KMS-11 (cell line): ENCODE measurements around the gene SND1.

Experiments used
- H2AFZ ChIP-seq: fragments of 200-600 bp; sonication (generic); 2 replicates; pipeline ENCODE4 v1.6.1; 2016; ENCODE audit warnings: antibody characterized with exemption, mixed run types, low read depth
- H3K27ac ChIP-seq: fragments of 200-600 bp; sonication (generic); 2 replicates; pipeline ENCODE4 v1.6.1; 2016; ENCODE audit warnings: mild to moderate bottlenecking, mixed run types
- H3K27me3 ChIP-seq: fragments of 200-600 bp; sonication (generic); 2 replicates; pipeline ENCODE4 v1.6.1; 2017; ENCODE audit warnings: mild to moderate bottlenecking, low read depth, mixed run types, moderate library complexity; ENCODE audit not compliant: insufficient read depth
- H3K36me3 ChIP-seq: fragments of 200-600 bp; sonication (generic); 2 replicates; pipeline ENCODE4 v1.6.1; 2017; ENCODE audit warnings: mild to moderate bottlenecking, mixed run types; ENCODE audit not compliant: insufficient read depth
- H3K4me1 ChIP-seq: fragments of 200-600 bp; sonication (generic); 2 replicates; pipeline ENCODE4 v1.6.1; 2016; ENCODE audit warnings: mild to moderate bottlenecking, low read depth, mixed run types; ENCODE audit not compliant: poor library complexity, severe bottlenecking
- H3K4me2 ChIP-seq: fragments of 200-600 bp; sonication (generic); 2 replicates; pipeline ENCODE4 v1.7.0; 2016; ENCODE audit warnings: mild to moderate bottlenecking, mixed run types
- H3K4me3 ChIP-seq: fragments of 200-600 bp; sonication (generic); IDR thresholded peaks from 2 replicates; pipeline ENCODE4 v1.6.1; 2017; ENCODE audit warnings: low read depth, low read length, mixed read lengths; ENCODE audit not compliant: insufficient read depth
- H3K79me2 ChIP-seq: fragments of 200-600 bp; sonication (generic); 2 replicates; pipeline ENCODE4 v1.6.1; 2016; ENCODE audit warnings: low read depth, mixed run types; ENCODE audit not compliant: insufficient read depth
- H3K9ac ChIP-seq: fragments of 200-600 bp; sonication (generic); 2 replicates; pipeline ENCODE4 v1.6.1; 2016; ENCODE audit warnings: mild to moderate bottlenecking, mixed run types
- H4K20me1 ChIP-seq: fragments of 200-600 bp; sonication (generic); 2 replicates; pipeline ENCODE4 v1.6.1; 2016; ENCODE audit warnings: mild to moderate bottlenecking, mixed run types; ENCODE audit not compliant: insufficient read depth
- CTCF ChIP-seq: fragments of 200-600 bp; sonication (generic); conservative IDR thresholded peaks from 2 replicates; pipeline ENCODE4 v1.6.1; 2017; ENCODE audit warnings: low read depth, mild to moderate bottlenecking, antibody characterized with exemption, low read length, moderate library complexity, mixed read lengths

The SND1 gene

GRCh38 chr7:127706766-127707165, 54.8 kb downstream of the SND1 start:
- Histone ChIP-seq H4K20me1 (0 out of 2 replicates have a peak, but pooled peaks cover under 1% of the 10 kb centered on the region), H3K4me2 (no peak overlapping the region), H3K4me1 (no peaks in the 10 kb centered on the region), H2AFZ (no peak overlapping the region), H3K27ac (no peak overlapping the region), H3K4me3 (no peak overlapping the region), H3K36me3 (peaks cover 15% of the 10 kb centered on the region; the same call in 1 of the 2 replicates), H3K9ac (no peak overlapping the region), H3K27me3 (no peaks in the 10 kb centered on the region), H3K79me2 (no peaks in the 10 kb centered on the region; the same call in 1 of the 2 replicates)
- TF ChIP-seq CTCF = no peak

DNA sequence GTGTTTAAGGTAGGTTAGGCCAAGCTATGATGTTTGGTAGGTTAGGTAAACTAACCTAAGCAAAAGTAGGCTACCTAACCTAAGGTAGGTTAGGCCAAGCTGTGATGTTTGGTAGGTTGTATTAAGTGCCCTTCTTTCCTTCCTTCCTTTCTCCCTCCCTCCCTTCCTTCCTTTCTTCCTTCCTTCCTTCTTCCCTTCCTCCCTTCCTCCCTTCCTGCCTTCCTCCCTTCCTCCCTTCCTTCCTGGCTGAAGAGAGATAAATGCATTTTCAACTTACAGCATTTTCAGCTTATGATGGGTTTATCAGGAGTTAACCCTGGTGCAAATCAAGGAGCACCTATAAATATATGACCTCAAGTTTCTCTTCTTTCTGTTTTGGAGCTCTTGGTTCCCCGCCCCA, 56.2 kb downstream of the SND1 start:
- Histone ChIP-seq H3K36me3 (peaks cover 22% of the 10 kb centered on the region; the same call in 1 of the 2 replicates), H3K9ac (no peak overlapping the region), H3K4me1 (no peaks in the 10 kb centered on the region), H4K20me1 (0 out of 2 replicates have a peak, but pooled peaks cover 3% of the 10 kb centered on the region), H3K4me3 (no peak overlapping the region), H3K27ac (no peak overlapping the region), H3K79me2 (peaks cover 8% of the 10 kb centered on the region; the same call in 1 of the 2 replicates), H2AFZ (no peak overlapping the region), H3K27me3 (no peaks in the 10 kb centered on the region), H3K4me2 (no peak overlapping the region)
- no peak for TF ChIP-seq CTCF

- H4K20me1 ChIP-seq = 0 out of 2 replicates have a peak, but pooled peaks cover 3% of the 10 kb centered on the region
- no peak overlapping the region for H3K27ac ChIP-seq
- no peak overlapping the region for H2AFZ ChIP-seq
- no peaks in the 10 kb centered on the region for H3K4me1 ChIP-seq
- H3K27me3 ChIP-seq = no peaks in the 10 kb centered on the region
- no peak overlapping the region for H3K4me3 ChIP-seq
- peaks cover 13% of the 10 kb centered on the region; the same call in 1 of the 2 replicates for H3K79me2 ChIP-seq
- H3K4me2 ChIP-seq = no peak overlapping the region
- TF ChIP-seq CTCF = peak; percentile 88
- H3K36me3 ChIP-seq = peaks cover 22% of the 10 kb centered on the region; the same call in 1 of the 2 replicates
- H3K9ac ChIP-seq = no peak overlapping the region
Measured at GRCh38 chr7:127708788-127709187, 56.8 kb downstream of the SND1 start.

DNA sequence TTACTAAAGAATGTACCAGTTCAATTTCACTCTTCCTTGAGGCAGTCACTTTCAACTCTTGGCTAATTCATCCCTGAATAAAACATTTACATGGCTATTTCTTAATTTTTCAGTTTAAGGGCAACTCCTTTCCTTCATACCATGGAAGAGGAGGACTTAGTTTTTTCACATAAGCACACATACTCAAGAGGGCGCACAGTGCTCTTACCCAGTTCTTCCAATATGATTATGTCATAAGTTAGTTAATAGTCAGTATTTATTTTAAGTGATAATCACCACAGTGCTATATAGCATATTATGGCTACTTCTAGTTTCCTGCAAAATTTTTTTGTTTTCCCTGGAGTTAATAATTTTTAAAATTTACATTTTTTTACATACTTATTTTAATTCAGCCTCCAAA, 58.6 kb downstream of the SND1 start:
- H3K79me2 ChIP-seq = peaks cover 21% of the 10 kb centered on the region; the same call in 1 of the 2 replicates

More for the DNA sequence above, 58.6 kb downstream of the SND1 start:
- no peak overlapping the region for H3K9ac ChIP-seq
- H3K4me2 ChIP-seq = no peak overlapping the region
- peaks cover 22% of the 10 kb centered on the region; the same call in 1 of the 2 replicates for H3K36me3 ChIP-seq
- no peak overlapping the region for H3K27ac ChIP-seq
- no peaks in the 10 kb centered on the region for H3K4me1 ChIP-seq
- H3K4me3 ChIP-seq = no peak overlapping the region
- H2AFZ ChIP-seq = no peak overlapping the region
- no peak for TF ChIP-seq CTCF
- H3K27me3 ChIP-seq = no peaks in the 10 kb centered on the region
- H4K20me1 ChIP-seq = 0 out of 2 replicates have a peak, but pooled peaks cover 3% of the 10 kb centered on the region
